Hepatic stellate cell (primary cell): ENCODE data around the gene HOMER2.

Experiments used
- DNase-seq: peaks from one replicate; pipeline ENCODE4 v3.0.0; 2011; ENCODE audit warnings: low spot score

HOMER2 gene

GRCh38 chr15:82928711-82929110, 23.8 kb downstream of the HOMER2 start:
- DNase-seq, result no peak

GRCh38 chr15:82923744-82924143, 28.8 kb downstream of the HOMER2 start:
- no peak for DNase-seq

- DNase-seq, result no peak
Measured at GRCh38 chr15:82922737-82923136, 29.8 kb downstream of the HOMER2 start.

GRCh38 chr15:82921939-82922338, 30.6 kb downstream of the HOMER2 start:
- DNase-seq, result no peak

GRCh38 chr15:82921242-82921641, 31.3 kb downstream of the HOMER2 start:
- no peak for DNase-seq

GRCh38 chr15:82919231-82919886, 33.2 kb downstream of the HOMER2 start:
- DNase-seq, result no peak

- no peak for DNase-seq
Measured at GRCh38 chr15:82918607-82919230, 33.8 kb downstream of the HOMER2 start.

- DNase-seq, result no peak
Measured at GRCh38 chr15:82918162-82918561, 34.4 kb downstream of the HOMER2 start.

GRCh38 chr15:82917249-82917648, 35.3 kb downstream of the HOMER2 start:
- DNase-seq, result no peak

- no peak for DNase-seq
Measured at GRCh38 chr15:82916161-82916952, 36.2 kb downstream of the HOMER2 start.

GRCh38 chr15:82914396-82914795, 38.1 kb downstream of the HOMER2 start:
- no peak for DNase-seq

- DNase-seq, result no peak
Measured at GRCh38 chr15:82911458-82911857, 41.1 kb downstream of the HOMER2 start.

- no peak for DNase-seq
Measured at GRCh38 chr15:82910721-82911120, 41.8 kb downstream of the HOMER2 start.

- no peak for DNase-seq
Measured at GRCh38 chr15:82909080-82909815, 43.3 kb downstream of the HOMER2 start.

- no peak for DNase-seq
Measured at GRCh38 chr15:82907350-82907749, 45.2 kb downstream of the HOMER2 start.

GRCh38 chr15:82904574-82904973, 47.9 kb downstream of the HOMER2 start:
- DNase-seq, result no peak

- no peak for DNase-seq
Measured at GRCh38 chr15:82903511-82903910, 49.0 kb downstream of the HOMER2 start.

- no peak for DNase-seq
Measured at GRCh38 chr15:82901114-82901805, 51.3 kb downstream of the HOMER2 start.

- no peak for DNase-seq
Measured at GRCh38 chr15:82900511-82901060, 51.9 kb downstream of the HOMER2 start.

- DNase-seq, result no peak
Measured at GRCh38 chr15:82898961-82899360, 53.6 kb downstream of the HOMER2 start.

GRCh38 chr15:82895983-82896382, 56.5 kb downstream of the HOMER2 start:
- DNase-seq, result no peak
